PC-3 (cell line): ENCODE results near the gene FNIP1. TPM values are rescaled to one million over a fixed set of nuclear protein-coding genes. Genes with fewer than 3 reads are reported as not detected.

ENCODE experiments used
- ATAC-seq: fragments of 200-7000 bp; cut with Tn5 transposase; 2 replicates; pipeline ENCODE4 v1.9.1; 2020; ENCODE audit warnings: mild to moderate bottlenecking, moderate library complexity
- BruUV-seq: library from RNA; stranded (reverse); fragments of 400-500 nt; replicated peaks from 2 replicates; lab custom pipeline; 2021; lab: Mats Ljungman, UMichigan
- CTCF ChIA-PET: fragments of 300-600 bp; sonication (Branson Sonifier 250); formaldehyde crosslinking; loops from one replicate; lab custom pipeline; 2022; ENCODE audit warnings: antibody characterized with exemption; lab: Charles Lee
- POLR2A ChIA-PET: fragments of 300-600 bp; sonication (Branson Sonifier 250); formaldehyde crosslinking; loops from one replicate; lab custom pipeline; 2022; ENCODE audit warnings: antibody characterized with exemption; ENCODE audit not compliant: unreplicated experiment; lab: Charles Lee
- DNase-seq: peaks from one replicate; pipeline ENCODE4 v3.0.0-alpha.2; 2015
- H2AFZ ChIP-seq: fragments of 300-600 bp; sonication (generic); 2 replicates; pipeline ENCODE4 v1.6.0; 2016; ENCODE audit warnings: antibody characterized with exemption, low read length
- H3F3A ChIP-seq: fragments of 300-600 bp; sonication (generic); one replicate; pipeline ENCODE4 v1.6.0; 2017; ENCODE audit warnings: antibody characterized with exemption, low read length, control low read depth, mild to moderate bottlenecking; ENCODE audit not compliant: unreplicated experiment
- H3K27ac ChIP-seq: fragments of 300-600 bp; sonication (generic); 2 replicates; pipeline ENCODE4 v1.5.1; 2016; ENCODE audit warnings: mild to moderate bottlenecking, low read length
- H3K27me3 ChIP-seq: fragments of 300-600 bp; sonication (generic); 2 replicates; pipeline ENCODE4 v1.6.1; 2016; ENCODE audit warnings: low read length, mixed read lengths
- H3K36me3 ChIP-seq: fragments of 300-600 bp; sonication (generic); 2 replicates; pipeline ENCODE4 v1.6.1; 2016; ENCODE audit warnings: low read depth, mixed run types, low read length, mixed read lengths
- H3K4me1 ChIP-seq: fragments of 300-600 bp; sonication (generic); 2 replicates; pipeline ENCODE4 v1.5.1; 2016; ENCODE audit warnings: low read length; ENCODE audit not compliant: insufficient read depth
- H3K4me2 ChIP-seq: fragments of 300-600 bp; sonication (generic); 2 replicates; pipeline ENCODE4 v1.6.0; 2016; ENCODE audit warnings: low read length
- H3K4me3 ChIP-seq: fragments of 300-600 bp; sonication (generic); 2 replicates; pipeline ENCODE4 v1.5.1; 2016; ENCODE audit warnings: mild to moderate bottlenecking, low read length, mixed read lengths
- H3K79me2 ChIP-seq: fragments of 300-600 bp; sonication (generic); 2 replicates; pipeline ENCODE4 v1.6.1; 2017; ENCODE audit warnings: low read length, mixed read lengths
- H3K9ac ChIP-seq: fragments of 300-600 bp; sonication (generic); 2 replicates; pipeline ENCODE4 v1.6.0; 2016; ENCODE audit warnings: mild to moderate bottlenecking, low read length
- H3K9me2 ChIP-seq: fragments of 300-600 bp; sonication (generic); replicated peaks from 2 replicates; pipeline ENCODE4 v1.6.1; 2016; ENCODE audit warnings: mixed run types, low read length, mixed read lengths
- H3K9me3 ChIP-seq: fragments of 300-600 bp; sonication (generic); 2 replicates; pipeline ENCODE4 v1.6.1; 2016; ENCODE audit warnings: low read length, mixed read lengths
- H4K20me1 ChIP-seq: fragments of 300-600 bp; sonication (generic); 2 replicates; pipeline ENCODE4 v1.6.1; 2016; ENCODE audit warnings: low read length, mixed read lengths
- EZH2 ChIP-seq: fragments of 300-600 bp; sonication (generic); IDR thresholded peaks from one replicate; pipeline ENCODE4 v1.6.1; 2017; ENCODE audit warnings: antibody characterized with exemption, mild to moderate bottlenecking, low read length; ENCODE audit not compliant: unreplicated experiment
- EZH2phosphoT487 ChIP-seq: fragments of 300-600 bp; sonication (generic); IDR thresholded peaks from 2 replicates; pipeline ENCODE4 v1.6.1; 2018; ENCODE audit warnings: mild to moderate bottlenecking, antibody characterized with exemption, low read length, borderline replicate concordance
- intact Hi-C: fragments of 100-400 bp; cut with micrococcal nuclease; formaldehyde crosslinking; loops from 2 replicates; pipeline ENCODE4 v1.9.0; 2023
- total RNA-seq: library from RNA; depleted of rRNA; stranded (reverse); fragments of >200 nt; gene quantifications from 2 replicates; pipeline ENCODE4 v1.2.3, GENCODE V29; 2014
- TF ChIP-seq, protein P1 (sequence below): fragments of 300-600 bp; sonication (generic); conservative IDR thresholded peaks from 2 replicates; pipeline ENCODE4 v1.5.1; 2017; ENCODE audit warnings: antibody characterized with exemption, low read depth, mild to moderate bottlenecking, low read length

Gene FNIP1
- total RNA-seq, 1 experiment from 2014 or later: 15.1 TPM

- Histone ChIP-seq H2AFZ (no peak overlapping the region), H3K9ac (no peak overlapping the region)
Observed at GRCh38 chr5:131751506-131751905, 45.3 kb downstream of the FNIP1 start.

GRCh38 chr5:131749723-131750470, 46.9 kb downstream of the FNIP1 start:
- no peaks in the 10 kb centered on the region for H3K9me3 ChIP-seq
- DNase-seq: no peak
- H3K9me2 ChIP-seq: no peaks in the 10 kb centered on the region
- H4K20me1 ChIP-seq: no peaks in the 10 kb centered on the region; the same call in 1 of the 2 replicates
- intact Hi-C loops: loop anchor here (2.0 kb wide), 1 partner anchor 47 kb away; the partner anchor contains the start of gene FNIP1
- no peaks in the 10 kb centered on the region for H3K36me3 ChIP-seq
- ATAC-seq: no peak
- H3K4me3 ChIP-seq: no peak overlapping the region
- H3K9ac ChIP-seq: no peak overlapping the region
- POLR2A ChIA-PET: no interaction called here
- TF ChIP-seq, protein P1, sequence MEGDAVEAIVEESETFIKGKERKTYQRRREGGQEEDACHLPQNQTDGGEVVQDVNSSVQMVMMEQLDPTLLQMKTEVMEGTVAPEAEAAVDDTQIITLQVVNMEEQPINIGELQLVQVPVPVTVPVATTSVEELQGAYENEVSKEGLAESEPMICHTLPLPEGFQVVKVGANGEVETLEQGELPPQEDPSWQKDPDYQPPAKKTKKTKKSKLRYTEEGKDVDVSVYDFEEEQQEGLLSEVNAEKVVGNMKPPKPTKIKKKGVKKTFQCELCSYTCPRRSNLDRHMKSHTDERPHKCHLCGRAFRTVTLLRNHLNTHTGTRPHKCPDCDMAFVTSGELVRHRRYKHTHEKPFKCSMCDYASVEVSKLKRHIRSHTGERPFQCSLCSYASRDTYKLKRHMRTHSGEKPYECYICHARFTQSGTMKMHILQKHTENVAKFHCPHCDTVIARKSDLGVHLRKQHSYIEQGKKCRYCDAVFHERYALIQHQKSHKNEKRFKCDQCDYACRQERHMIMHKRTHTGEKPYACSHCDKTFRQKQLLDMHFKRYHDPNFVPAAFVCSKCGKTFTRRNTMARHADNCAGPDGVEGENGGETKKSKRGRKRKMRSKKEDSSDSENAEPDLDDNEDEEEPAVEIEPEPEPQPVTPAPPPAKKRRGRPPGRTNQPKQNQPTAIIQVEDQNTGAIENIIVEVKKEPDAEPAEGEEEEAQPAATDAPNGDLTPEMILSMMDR: no peak
- TF ChIP-seq EZH2 (no peak), EZH2phosphoT487 (no peak)
- H3K27ac ChIP-seq: no peak overlapping the region
- CTCF ChIA-PET: no interaction called here
- H3K4me2 ChIP-seq: no peak overlapping the region
- no peaks in the 10 kb centered on the region for H3K27me3 ChIP-seq
- H3K79me2 ChIP-seq: peaks cover 69% of the 10 kb centered on the region
- H2AFZ ChIP-seq: no peak overlapping the region
- BruUV-seq: no TSS peak
- H3K4me1 ChIP-seq: peaks cover 17% of the 10 kb centered on the region
- H3F3A ChIP-seq: no peaks in the 10 kb centered on the region

More at GRCh38 chr5:131751506-131751905, 45.3 kb downstream of the FNIP1 start:
- no peak for TF ChIP-seq EZH2phosphoT487
- no peak for TF ChIP-seq EZH2
- TF ChIP-seq, protein P1: no peak
- no peak overlapping the region for H3K4me2 ChIP-seq
- ATAC-seq (no peak), DNase-seq (no peak)
- peaks cover 72% of the 10 kb centered on the region for H3K79me2 ChIP-seq
- H3K27ac ChIP-seq: no peak overlapping the region
- H3K4me3 ChIP-seq: no peak overlapping the region
- H3K9me3 ChIP-seq: no peaks in the 10 kb centered on the region
- no peaks in the 10 kb centered on the region for H3K27me3 ChIP-seq
- ChIA-PET CTCF (no interaction called here), POLR2A (no interaction called here)
- no peaks in the 10 kb centered on the region for H3F3A ChIP-seq
- BruUV-seq: no TSS peak
- no peaks in the 10 kb centered on the region; the same call in 1 of the 2 replicates for H4K20me1 ChIP-seq
- H3K4me1 ChIP-seq: peaks cover 17% of the 10 kb centered on the region
- intact Hi-C loops: no loop called here
- H3K36me3 ChIP-seq: no peaks in the 10 kb centered on the region
- no peaks in the 10 kb centered on the region for H3K9me2 ChIP-seq

DNA sequence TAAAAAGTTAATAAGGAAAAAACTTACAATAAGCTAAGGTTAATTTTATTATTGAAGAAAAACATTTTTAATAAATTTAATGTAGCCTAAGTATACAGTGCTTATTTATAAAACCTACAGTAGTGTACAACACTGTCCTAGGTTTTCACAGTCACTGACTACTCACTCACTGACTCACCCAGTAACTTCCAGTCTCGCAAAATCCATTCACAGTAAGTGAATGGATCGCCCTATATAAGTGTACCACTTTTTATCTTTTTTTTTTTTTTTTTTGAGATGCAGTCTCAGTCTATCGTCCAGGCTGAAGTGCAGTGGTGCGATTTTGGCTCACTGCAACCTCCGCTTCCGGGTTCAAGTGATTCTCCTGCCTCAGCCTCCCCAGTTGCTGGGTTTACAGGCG, 47.7 kb downstream of the FNIP1 start:
- Histone ChIP-seq H3K27ac (no peak overlapping the region), H4K20me1 (no peaks in the 10 kb centered on the region; the same call in 1 of the 2 replicates), H3K9ac (no peak overlapping the region), H3K79me2 (peaks cover 62% of the 10 kb centered on the region), H3K4me2 (no peak overlapping the region), H3K27me3 (no peaks in the 10 kb centered on the region), H3K4me1 (peaks cover 17% of the 10 kb centered on the region), H3K4me3 (no peak overlapping the region), H2AFZ (no peak overlapping the region), H3F3A (no peaks in the 10 kb centered on the region), H3K36me3 (no peaks in the 10 kb centered on the region), H3K9me3 (no peaks in the 10 kb centered on the region), H3K9me2 (no peaks in the 10 kb centered on the region)
- no TSS peak for BruUV-seq
- ATAC-seq (peak; percentile 94), DNase-seq (peak; percentile 73)
- intact Hi-C loops: loop anchor here (2.0 kb wide), 1 partner anchor 48 kb away; the partner anchor contains the start of gene FNIP1
- POLR2A ChIA-PET: no interaction called here
- TF ChIP-seq, protein P1: no peak
- no peak for TF ChIP-seq EZH2
- CTCF ChIA-PET: no interaction called here
